ENCODE data around the gene MANEA. TPM values are rescaled to one million over a fixed set of nuclear protein-coding genes. Genes with fewer than 3 reads are reported as not detected.

Gene MANEA
- polyA plus RNA-seq, 2 donors: 2.0 to 2.8 TPM

DNA sequence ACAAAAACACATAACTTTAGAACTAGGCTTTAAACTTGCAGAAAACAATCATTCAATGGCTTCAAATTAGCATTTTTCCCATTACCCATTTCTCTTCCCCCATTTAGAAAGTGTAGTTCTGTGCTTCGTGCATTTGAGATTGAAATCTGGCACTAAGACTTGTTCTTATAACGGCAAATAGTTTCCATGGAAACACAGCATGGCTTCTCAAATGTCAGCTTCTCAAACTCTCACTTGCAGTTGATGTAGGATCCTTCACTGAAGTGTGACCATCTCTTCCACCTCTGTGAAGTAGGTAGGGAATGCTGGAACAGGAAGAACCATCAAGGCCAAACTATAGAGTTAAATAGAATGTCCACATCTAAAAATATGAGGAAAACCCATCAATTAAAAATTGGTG, 52.2 kb downstream of the MANEA start:
- no peak overlapping the region for H3K27ac ChIP-seq (ENCODE audit: low read depth in 2 of 2, low read length in 1 of 2)
- no peaks in the 10 kb centered on the region for H3K9me3 ChIP-seq (ENCODE audit: control insufficient read depth in 2 of 2, insufficient read depth in 1 of 2, low read depth in 1 of 2, low read length in 1 of 2)
- 58 to 60% methylated on average over 2 of the region's 2 CpGs for WGBS, 2 donors
- H3K36me3 ChIP-seq (ENCODE audit: control insufficient read depth in 2 of 2, insufficient read depth in 2 of 2, low read length in 1 of 2): no peaks in the 10 kb centered on the region
- no peak overlapping the region for H3K4me3 ChIP-seq (ENCODE audit: low read depth in 1 of 2, low read length in 2 of 2)
- H3K4me1 ChIP-seq (ENCODE audit: control insufficient read depth in 2 of 2, insufficient read depth in 2 of 2, low read length in 1 of 2): no peaks in the 10 kb centered on the region
- H3K27me3 ChIP-seq (ENCODE audit: control insufficient read depth in 1 of 2, insufficient read depth in 2 of 2, low read length in 2 of 2): no peaks in the 10 kb centered on the region

DNA sequence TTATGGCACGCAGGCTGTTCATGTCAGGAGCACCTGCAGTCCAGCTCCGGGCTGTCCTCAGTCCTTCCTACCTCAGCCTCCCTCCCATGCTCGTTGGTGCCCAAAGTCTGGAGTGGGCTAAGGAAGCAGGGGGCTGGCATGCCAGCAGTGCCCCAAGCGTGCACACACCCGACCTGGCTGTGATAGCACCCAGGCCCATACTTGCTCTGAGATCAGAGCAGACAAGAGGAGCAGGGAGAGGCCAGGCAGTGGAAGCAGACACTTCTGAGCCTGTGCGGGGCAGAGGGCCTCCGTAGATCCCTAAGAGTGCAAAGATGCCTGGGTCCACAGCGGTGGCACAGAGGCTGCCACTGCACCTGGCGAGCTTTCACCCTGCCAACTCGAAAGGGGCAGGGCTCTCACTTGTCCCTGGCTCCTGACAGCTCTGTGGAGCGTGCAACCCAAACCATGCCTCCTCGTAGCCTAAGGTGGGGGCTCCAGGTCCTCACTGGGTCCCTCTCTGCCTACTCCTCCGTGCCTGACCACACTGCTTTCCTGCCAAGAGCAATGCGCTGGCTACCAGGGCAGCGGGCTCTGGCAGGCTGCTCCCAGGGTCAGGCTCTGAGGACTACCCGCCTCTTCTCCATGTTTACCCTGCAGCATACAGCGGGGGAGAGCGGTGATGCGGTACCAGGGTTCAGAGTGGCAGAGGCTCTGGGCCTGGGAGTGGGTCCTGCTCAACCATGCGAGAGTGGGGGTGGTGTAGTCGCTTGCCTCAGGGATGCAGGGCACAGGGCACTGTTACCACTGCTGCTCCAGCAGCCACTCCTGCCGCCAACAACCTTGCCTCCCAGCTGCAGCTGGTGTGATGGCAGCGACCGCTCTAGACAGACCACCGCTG, 59.5 kb downstream of the MANEA start:
- Histone ChIP-seq H3K27me3 (ENCODE audit: control insufficient read depth in 1 of 2, insufficient read depth in 2 of 2, low read length in 2 of 2) (no peaks in the 10 kb centered on the region), H3K4me1 (ENCODE audit: control insufficient read depth in 2 of 2, insufficient read depth in 2 of 2, low read length in 1 of 2) (no peaks in the 10 kb centered on the region), H3K9me3 (ENCODE audit: control insufficient read depth in 2 of 2, insufficient read depth in 1 of 2, low read depth in 1 of 2, low read length in 1 of 2) (peaks cover 0 to 11% of the 10 kb centered on the region in 2 donors), H3K27ac (ENCODE audit: low read depth in 2 of 2, low read length in 1 of 2) (no peak overlapping the region), H3K36me3 (ENCODE audit: control insufficient read depth in 2 of 2, insufficient read depth in 2 of 2, low read length in 1 of 2) (no peaks in the 10 kb centered on the region), H3K4me3 (ENCODE audit: low read depth in 1 of 2, low read length in 2 of 2) (no peak overlapping the region)
- WGBS, 2 donors: 87 to 88% methylated on average over 25 of the region's 25 CpGs

DNA sequence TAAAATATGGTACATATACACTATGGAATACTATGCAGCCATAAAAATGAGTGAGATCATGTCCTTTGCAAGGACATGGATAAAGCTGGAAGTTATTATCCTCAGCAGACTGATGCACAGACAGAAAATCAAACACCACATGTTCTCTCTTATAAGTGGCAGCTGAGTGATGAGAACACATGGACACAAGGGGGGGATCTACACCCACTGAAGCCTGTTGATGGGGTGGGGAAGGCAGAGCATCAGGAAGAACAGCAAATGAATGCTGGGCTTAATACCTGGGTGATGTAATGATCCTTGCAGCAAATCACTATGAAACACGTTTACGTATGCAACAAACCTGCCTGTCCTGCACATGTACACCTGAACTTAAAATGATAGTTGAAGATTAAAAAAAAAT, 71.3 kb downstream of the MANEA start:
- H3K27me3 ChIP-seq (ENCODE audit: control insufficient read depth in 1 of 2, insufficient read depth in 2 of 2, low read length in 2 of 2): no peaks in the 10 kb centered on the region
- WGBS, 2 donors: 91 to 94% methylated on average over 2 of the region's 2 CpGs
- H3K4me1 ChIP-seq (ENCODE audit: control insufficient read depth in 2 of 2, insufficient read depth in 2 of 2, low read length in 1 of 2): no peaks in the 10 kb centered on the region
- no peaks in the 10 kb centered on the region for H3K36me3 ChIP-seq (ENCODE audit: control insufficient read depth in 2 of 2, insufficient read depth in 2 of 2, low read length in 1 of 2)
- no peak overlapping the region for H3K27ac ChIP-seq (ENCODE audit: low read depth in 2 of 2, low read length in 1 of 2)
- H3K9me3 ChIP-seq (ENCODE audit: control insufficient read depth in 2 of 2, insufficient read depth in 1 of 2, low read depth in 1 of 2, low read length in 1 of 2): no peaks in the 10 kb centered on the region
- H3K4me3 ChIP-seq (ENCODE audit: low read depth in 1 of 2, low read length in 2 of 2): no peak overlapping the region

DNA sequence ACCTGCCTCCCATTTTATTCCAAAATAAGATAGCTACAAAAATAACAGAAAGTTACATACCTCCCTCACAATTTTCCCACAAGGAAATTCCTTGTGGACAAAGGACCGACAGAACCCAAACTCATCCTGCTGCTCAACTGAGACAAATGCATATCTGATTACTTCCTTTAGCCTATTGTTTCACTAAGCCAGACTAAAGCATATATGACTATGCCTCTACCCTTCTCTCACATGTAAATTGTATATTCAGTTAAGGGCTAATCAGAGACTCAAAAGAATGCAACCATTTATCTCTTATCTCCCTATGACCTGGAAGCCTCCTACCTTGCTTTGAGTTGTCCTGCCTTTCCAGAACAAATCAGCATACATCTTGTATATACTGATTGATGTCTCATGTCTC, 72.1 kb downstream of the MANEA start:
- no peaks in the 10 kb centered on the region for H3K27me3 ChIP-seq (ENCODE audit: control insufficient read depth in 1 of 2, insufficient read depth in 2 of 2, low read length in 2 of 2)
- 40 to 46% methylated on average over 1 of the region's 1 CpG for WGBS, 2 donors

DNA sequence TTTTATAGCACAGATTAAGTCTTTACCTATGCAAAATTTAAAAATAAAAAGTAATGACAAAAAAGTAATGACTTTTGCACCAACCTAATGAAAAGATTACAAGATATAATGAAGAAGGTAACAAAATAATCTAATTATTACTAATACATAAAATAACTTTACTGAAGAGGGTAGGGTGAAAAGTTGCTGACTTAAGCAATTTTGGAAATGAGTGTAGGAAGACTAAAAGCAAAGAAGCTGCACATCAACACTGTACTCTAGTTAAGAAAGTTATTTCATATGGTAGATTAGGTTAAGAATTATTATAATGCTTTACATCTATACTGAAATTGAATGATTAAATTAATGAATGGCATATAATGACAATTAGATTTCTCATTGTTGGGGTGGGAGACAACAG, 76.8 kb downstream of the MANEA start:
- Histone ChIP-seq H3K27ac (ENCODE audit: low read depth in 2 of 2, low read length in 1 of 2) (no peak overlapping the region), H3K27me3 (ENCODE audit: control insufficient read depth in 1 of 2, insufficient read depth in 2 of 2, low read length in 2 of 2) (no peaks in the 10 kb centered on the region), H3K36me3 (ENCODE audit: control insufficient read depth in 2 of 2, insufficient read depth in 2 of 2, low read length in 1 of 2) (no peaks in the 10 kb centered on the region), H3K4me3 (ENCODE audit: low read depth in 1 of 2, low read length in 2 of 2) (no peak overlapping the region), H3K4me1 (ENCODE audit: control insufficient read depth in 2 of 2, insufficient read depth in 2 of 2, low read length in 1 of 2) (no peaks in the 10 kb centered on the region), H3K9me3 (ENCODE audit: control insufficient read depth in 2 of 2, insufficient read depth in 1 of 2, low read depth in 1 of 2, low read length in 1 of 2) (no peaks in the 10 kb centered on the region)

More for the DNA sequence above, 72.1 kb downstream of the MANEA start:
- H3K4me1 ChIP-seq (ENCODE audit: control insufficient read depth in 2 of 2, insufficient read depth in 2 of 2, low read length in 1 of 2): no peaks in the 10 kb centered on the region
- H3K27ac ChIP-seq (ENCODE audit: low read depth in 2 of 2, low read length in 1 of 2): no peak overlapping the region
- no peaks in the 10 kb centered on the region for H3K9me3 ChIP-seq (ENCODE audit: control insufficient read depth in 2 of 2, insufficient read depth in 1 of 2, low read depth in 1 of 2, low read length in 1 of 2)
- H3K36me3 ChIP-seq (ENCODE audit: control insufficient read depth in 2 of 2, insufficient read depth in 2 of 2, low read length in 1 of 2): no peaks in the 10 kb centered on the region
- H3K4me3 ChIP-seq (ENCODE audit: low read depth in 1 of 2, low read length in 2 of 2): no peak overlapping the region

DNA sequence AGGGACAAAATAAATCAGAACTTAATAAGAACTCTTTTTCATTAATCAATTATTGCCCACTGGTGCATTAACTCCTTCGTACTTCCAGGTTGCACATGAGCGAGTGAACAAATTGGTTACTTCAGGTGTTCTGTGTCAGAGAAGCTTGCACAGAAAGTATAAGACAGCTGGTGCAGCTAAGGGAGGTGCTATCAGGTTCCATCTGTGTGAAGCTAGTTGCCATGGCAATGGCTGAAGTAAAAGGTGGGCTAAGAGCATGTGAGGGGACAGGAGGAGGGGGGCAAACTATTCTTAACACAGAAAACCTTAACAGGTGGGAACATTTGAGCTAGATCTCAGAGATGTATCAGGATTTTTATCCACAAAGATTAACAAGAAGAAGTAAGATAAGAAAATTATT, 81.6 kb downstream of the MANEA start:
- WGBS, 2 donors: 70 to 74% methylated on average over 2 of the region's 2 CpGs
- no peaks in the 10 kb centered on the region for H3K27me3 ChIP-seq (ENCODE audit: control insufficient read depth in 1 of 2, insufficient read depth in 2 of 2, low read length in 2 of 2)
- H3K4me3 ChIP-seq (ENCODE audit: low read depth in 1 of 2, low read length in 2 of 2): no peak overlapping the region
- H3K9me3 ChIP-seq (ENCODE audit: control insufficient read depth in 2 of 2, insufficient read depth in 1 of 2, low read depth in 1 of 2, low read length in 1 of 2): no peaks in the 10 kb centered on the region
- H3K36me3 ChIP-seq (ENCODE audit: control insufficient read depth in 2 of 2, insufficient read depth in 2 of 2, low read length in 1 of 2): no peaks in the 10 kb centered on the region
- H3K4me1 ChIP-seq (ENCODE audit: control insufficient read depth in 2 of 2, insufficient read depth in 2 of 2, low read length in 1 of 2): no peaks in the 10 kb centered on the region
- no peak overlapping the region for H3K27ac ChIP-seq (ENCODE audit: low read depth in 2 of 2, low read length in 1 of 2)
